HL-60 (cell line): ENCODE results near the gene LRGUK.

ENCODE experiments used
- DNase-seq, 2 experiments: peaks; one replicate each; pipeline ENCODE4 v3.0.0-alpha.2; 2010 to 2020; ENCODE audit warnings: low read depth in 1 of 2, low spot score in 1 of 2
- H3K27ac ChIP-seq: fragments of 250-450 bp; sonication (Bioruptor Pico); replicated peaks from 2 replicates; pipeline ENCODE4 v1.5.1; 2020; ENCODE audit warnings: mild to moderate bottlenecking, moderate library complexity
- H3K27me3 ChIP-seq: fragments of 250-450 bp; sonication (Bioruptor Pico); 2 replicates; pipeline ENCODE4 v1.5.1; 2021; ENCODE audit warnings: mild to moderate bottlenecking, moderate library complexity; ENCODE audit not compliant: insufficient read depth, poor library complexity, severe bottlenecking
- H3K4me3 ChIP-seq: replicated peaks from 2 replicates; pipeline ENCODE4 v1.5.1; 2011; ENCODE audit warnings: mild to moderate bottlenecking, control low read depth, low read length; ENCODE audit not compliant: insufficient read depth
- CTCF ChIP-seq: IDR thresholded peaks from one replicate; pipeline ENCODE4 v1.5.1; 2011; ENCODE audit warnings: low read length, control low read depth, inconsistent platforms; ENCODE audit not compliant: insufficient read depth
- GABPA ChIP-seq: IDR thresholded peaks from 2 replicates; pipeline ENCODE4 v1.6.1; 2012; ENCODE audit warnings: low read depth
- POLR2AphosphoS5 ChIP-seq: IDR thresholded peaks from 2 replicates; pipeline ENCODE4 v1.6.1; 2012; ENCODE audit warnings: low read depth
- REST ChIP-seq: IDR thresholded peaks from 2 replicates; pipeline ENCODE4 v1.6.1; 2012; ENCODE audit warnings: low read depth; ENCODE audit not compliant: insufficient replicate concordance
- SPI1 ChIP-seq: IDR thresholded peaks from 2 replicates; pipeline ENCODE4 v1.6.1; 2012; ENCODE audit warnings: low read depth, mild to moderate bottlenecking, borderline replicate concordance

The LRGUK gene

GRCh38 chr7:134104166-134104565, 23.0 kb upstream of the LRGUK start:
- Histone ChIP-seq H3K27ac (no peak overlapping the region), H3K27me3 (no peaks in the 10 kb centered on the region), H3K4me3 (no peak overlapping the region)
- TF ChIP-seq REST (no peak), GABPA (no peak), POLR2AphosphoS5 (no peak), CTCF (no peak), SPI1 (no peak)
- DNase-seq: no peak

GRCh38 chr7:134105841-134106240, 21.3 kb upstream of the LRGUK start:
- Histone ChIP-seq H3K4me3 (no peak overlapping the region), H3K27ac (no peak overlapping the region), H3K27me3 (no peaks in the 10 kb centered on the region)
- no peak for TF ChIP-seq GABPA
- no peak for TF ChIP-seq SPI1
- TF ChIP-seq CTCF: no peak
- no peak for TF ChIP-seq REST
- no peak for TF ChIP-seq POLR2AphosphoS5
- DNase-seq: no peak

GRCh38 chr7:134108802-134109201, 18.3 kb upstream of the LRGUK start:
- Histone ChIP-seq H3K4me3 (no peak overlapping the region), H3K27ac (no peak overlapping the region), H3K27me3 (no peaks in the 10 kb centered on the region)
- no peak for TF ChIP-seq GABPA
- no peak for TF ChIP-seq POLR2AphosphoS5
- no peak for TF ChIP-seq SPI1
- TF ChIP-seq CTCF: no peak
- no peak for TF ChIP-seq REST
- DNase-seq: no peak
